ENCODE results near the gene APBA1.
"Not testable (repeated sequence)": the region's sequence is repeated elsewhere in the genome, so short reads cannot be mapped to it uniquely, and the experiment has no call there.

The APBA1 gene

DNA sequence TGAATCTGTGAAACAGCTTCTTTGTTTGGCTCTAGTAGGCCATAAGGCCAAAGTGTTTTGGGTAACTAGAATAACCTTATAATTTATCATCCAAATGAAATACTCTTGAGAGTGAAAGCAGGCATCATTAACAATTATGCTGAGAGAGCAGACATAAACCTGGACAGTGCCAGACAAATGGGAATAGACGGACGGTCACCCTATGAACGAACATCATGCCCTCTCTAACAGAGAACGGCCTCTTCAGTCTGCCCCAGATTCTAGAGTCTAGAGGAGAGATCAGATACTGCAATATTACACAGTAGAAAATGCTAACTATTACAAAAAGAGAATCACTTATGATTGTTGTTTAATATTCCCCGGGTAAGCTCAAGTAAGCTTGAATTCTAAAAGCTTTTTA, 68.5 kb downstream of the APBA1 start:
- DNase-seq = no peak

DNA sequence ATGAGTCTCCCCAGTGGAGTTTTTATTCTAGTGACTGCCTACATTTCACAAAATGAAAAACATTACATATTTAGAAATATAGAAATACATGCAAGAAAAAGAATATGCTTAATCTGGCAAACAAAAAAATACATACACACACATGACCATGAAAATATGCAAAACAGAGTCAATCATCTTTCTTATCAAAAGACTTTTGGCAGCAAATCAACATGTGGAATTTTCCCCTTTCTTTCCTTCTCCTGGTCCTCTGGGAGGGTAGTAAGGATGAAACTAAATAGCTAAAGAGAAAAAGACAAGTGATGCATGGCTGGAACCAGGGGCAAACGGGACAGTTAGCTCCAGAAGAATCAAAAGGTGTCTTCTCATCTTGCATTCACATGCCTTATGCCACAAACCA, 69.4 kb downstream of the APBA1 start:
- no peak for DNase-seq

DNA sequence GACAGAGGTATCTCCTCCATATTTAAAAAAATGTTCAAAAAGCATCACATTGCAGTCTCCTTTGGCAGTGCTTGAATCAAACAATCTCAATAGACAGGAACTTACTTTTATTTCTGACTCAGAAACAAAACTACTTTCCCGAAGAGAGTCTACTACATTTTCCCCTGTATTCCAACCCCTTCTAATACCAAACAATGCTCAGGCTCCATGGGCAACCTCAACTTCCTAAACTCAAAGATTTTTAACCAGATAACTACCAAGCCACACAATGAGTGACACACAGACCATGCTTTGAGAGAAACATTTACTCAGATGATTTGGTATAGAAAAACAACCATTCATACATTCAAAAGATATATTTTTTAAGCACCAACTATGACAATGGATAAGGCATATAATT, 70.5 kb downstream of the APBA1 start:
- DNase-seq = no peak

DNA sequence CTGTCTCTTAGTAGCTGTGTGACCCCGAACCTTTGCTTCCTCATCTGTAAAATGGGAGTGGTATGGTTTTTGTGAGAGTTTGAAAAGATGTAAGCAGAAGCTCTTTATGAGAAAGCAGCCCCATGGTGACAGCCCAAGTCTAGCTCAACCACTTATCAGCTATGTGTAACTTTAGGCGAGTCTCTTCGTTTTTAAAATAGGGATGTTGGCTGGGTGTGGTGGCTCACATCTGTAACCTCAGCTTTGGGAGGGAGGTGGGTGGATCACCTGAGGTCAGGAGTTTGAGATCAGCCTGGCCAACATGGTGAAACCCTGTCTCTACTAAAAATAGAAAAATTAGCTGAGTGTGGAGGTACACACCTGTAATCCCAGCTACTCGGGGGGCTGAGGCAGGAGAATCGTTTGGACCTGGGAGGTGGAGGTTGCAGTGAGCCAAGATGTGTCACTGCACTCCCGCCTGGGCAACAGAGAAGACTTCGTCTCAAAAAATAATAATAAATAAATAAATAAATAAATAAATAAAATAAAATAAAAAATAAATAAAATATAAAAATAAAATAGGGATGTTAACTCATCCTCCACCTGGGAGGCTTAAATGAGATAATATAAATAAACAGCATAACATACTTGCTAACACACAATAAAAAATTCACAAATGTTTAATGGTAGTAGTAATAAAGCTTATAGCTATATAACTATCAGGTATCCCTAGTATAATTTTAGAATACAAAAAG, 71.7 kb downstream of the APBA1 start:
- DNase-seq = no peak

DNA sequence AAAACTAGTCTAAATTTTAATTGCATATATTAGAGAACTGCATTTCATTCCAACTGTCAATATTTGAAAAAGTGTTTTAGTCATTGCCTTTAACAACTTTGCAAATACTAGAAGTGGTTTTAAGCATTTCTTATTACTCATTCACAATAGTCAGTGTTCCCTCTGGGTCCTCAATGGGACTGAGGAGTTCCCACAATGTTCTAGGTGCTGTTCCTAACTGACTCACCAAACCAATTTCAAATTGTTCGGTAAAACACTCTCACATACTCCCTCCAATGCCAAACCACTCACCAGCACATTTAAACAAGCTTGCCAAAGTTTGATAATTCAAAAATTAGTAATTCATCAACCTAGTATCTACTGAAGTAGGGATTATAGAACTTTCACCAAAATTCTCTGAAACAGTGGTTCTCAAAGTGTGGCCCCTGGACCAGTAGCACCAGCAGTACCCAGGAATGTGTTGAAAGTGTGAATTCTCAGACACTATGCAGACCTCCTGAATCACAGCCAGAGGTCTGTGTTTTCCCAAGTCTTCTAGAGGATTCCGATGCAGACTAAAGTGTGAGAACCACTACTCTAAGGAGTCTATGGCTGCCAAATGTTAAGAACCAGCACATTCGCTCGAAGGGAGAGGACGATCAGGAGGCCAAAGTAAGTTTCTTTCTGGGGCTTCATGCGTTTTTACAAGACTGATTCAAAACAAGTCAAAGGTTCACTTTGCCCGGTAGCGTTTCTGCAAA, 72.8 kb downstream of the APBA1 start:
- no peak for DNase-seq

DNA sequence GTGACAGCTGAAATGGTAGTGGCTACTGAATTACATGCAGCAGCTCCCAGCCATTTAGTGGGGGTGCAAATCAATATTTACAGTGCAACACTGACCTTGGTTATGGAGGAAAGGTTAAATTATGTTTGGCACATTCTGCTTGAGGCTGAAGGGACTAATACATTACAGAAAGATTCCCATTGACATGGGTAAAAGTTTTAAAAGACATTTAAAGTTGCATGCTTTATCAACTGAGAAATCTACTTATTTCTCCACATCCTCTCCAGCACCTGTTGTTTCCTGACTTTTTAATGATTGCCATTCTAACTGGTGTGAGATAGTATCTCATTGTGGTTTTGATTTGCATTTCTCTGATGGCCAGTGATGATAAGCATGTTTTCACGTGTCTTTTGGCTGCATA, 75.3 kb downstream of the APBA1 start:
- DNase-seq = not testable (repeated sequence)

DNA sequence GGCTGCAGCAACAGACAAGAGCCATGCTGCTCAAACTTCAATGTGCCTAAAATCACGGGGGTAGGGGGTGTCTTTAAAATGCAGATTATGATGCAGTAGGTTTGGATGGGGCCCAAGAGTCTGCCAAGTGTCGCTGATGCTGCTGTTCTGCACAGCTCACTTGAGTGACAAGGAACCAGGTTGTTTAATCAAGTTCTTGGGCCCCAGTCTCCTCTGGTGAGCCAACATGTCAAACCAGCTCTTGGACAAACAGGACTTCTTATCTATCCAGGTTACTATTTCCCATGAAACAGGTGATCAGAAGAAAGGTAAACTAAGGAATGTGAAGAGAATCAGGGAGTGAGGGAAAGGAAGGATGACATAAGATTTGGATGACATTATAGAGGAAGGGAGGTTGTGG, 78.0 kb downstream of the APBA1 start:
- DNase-seq = no peak

DNA sequence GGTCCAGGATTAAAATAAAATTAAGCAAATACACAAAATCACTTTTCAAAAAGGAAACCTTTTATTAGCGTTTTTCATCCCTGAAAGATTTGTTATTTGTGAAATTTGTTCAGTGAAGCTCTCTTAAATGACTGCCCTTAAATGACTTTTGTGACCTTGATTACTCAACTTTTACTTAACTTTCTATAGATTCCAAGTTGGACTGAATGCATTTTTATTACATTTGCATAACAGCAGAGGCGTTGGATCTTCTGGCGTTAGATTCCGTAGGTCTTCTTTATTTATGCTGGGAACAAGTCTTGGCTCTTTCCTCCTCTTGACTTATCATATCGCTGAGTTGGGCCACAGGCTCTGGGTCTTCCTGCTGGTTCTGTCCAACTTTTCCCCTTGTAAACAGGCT, 78.4 kb downstream of the APBA1 start:
- no peak for DNase-seq

DNA sequence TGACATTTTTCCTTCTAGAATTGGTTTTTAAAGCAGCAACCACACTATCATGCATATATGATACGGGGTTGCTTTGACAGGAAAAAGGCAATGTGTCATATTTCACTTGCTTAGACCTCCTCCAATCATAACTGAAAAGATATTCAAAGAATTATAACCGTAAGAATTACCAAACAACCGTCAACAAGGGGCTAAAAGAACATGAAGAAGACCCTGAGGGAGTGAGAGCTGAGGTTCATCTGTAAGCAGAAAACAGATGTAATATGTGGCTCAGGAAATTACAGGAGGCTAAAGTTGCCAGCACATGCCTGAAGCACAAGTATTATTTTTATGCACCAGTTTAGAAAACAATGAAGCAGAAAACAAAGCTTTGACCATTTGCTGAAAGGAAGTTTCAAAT, 78.9 kb downstream of the APBA1 start:
- no peak for DNase-seq

DNA sequence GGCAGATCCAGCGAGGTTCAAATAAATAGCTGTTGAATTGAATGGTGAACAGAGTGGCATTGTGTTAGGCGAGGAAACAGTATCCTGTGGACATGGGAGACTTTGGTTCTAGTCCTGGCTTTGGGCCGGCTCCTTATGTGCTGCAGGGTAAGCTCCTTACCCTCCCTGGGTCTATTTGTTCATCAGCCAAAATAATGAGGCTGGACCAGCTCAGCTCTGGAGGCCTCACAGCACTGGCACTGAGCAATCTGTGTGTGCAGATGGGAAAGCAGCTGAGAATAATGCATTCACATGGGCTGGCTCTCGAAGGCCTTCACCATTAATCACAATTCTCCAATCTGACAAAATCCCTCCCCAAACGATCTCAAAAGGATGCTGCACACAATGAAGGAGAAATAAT, 81.9 kb downstream of the APBA1 start:
- no peak for DNase-seq

DNA sequence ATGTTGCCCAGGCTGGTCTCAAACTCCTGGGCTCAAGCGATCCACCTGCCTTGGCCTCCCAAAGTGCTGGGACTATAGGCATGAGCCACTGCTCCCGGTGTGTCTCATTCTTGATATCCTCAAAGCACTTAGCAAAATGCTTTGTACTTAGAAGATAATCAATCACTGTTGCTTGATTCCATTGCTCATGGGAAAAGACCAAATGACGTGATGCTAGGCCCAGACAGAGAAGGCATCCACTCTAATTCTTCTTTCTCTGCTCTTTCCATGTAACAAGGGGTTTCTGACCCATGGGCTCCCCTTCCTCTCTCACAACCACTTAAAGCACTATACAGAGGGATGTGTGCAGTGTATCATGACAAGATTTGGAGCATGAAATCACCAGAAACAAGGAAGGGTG, 83.0 kb downstream of the APBA1 start:
- DNase-seq = no peak

DNA sequence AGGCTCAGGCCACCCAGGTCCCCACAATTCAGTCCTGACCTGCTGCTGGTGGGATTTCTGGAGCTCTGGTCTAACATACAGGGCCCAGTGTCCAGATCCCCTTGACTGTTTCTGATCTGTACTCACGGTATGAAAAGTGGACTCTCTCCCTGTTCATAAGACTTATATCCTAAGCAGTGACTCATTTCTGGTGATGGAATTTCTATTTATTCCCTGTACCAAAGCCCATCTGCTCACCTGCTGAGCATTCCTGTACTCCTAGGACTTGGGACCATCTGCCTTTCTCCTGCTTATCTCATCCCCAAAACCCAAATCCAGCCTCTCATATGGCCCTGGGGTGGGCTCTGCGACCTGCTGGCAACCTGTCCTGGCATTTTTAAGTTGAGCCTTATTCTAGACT, 86.6 kb downstream of the APBA1 start:
- DNase-seq = no peak

DNA sequence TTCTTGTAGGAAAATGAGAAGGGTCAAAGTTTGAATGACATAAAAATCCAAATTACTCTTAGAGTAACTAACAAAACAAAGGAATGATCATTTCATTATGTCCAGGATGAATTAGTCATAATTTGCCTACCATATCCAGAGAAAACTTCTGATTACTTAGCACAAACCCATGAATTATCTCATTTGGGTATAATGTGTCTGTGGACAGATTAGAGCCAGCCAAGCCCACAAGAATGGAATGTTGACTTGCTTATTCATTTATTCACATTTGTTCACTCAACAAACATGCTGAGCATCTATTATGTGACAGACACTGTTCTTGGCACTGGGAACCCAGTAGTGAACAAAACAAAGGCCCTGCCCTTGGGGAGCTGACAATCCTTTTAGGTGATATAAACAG, 87.4 kb downstream of the APBA1 start:
- no peak for DNase-seq

DNA sequence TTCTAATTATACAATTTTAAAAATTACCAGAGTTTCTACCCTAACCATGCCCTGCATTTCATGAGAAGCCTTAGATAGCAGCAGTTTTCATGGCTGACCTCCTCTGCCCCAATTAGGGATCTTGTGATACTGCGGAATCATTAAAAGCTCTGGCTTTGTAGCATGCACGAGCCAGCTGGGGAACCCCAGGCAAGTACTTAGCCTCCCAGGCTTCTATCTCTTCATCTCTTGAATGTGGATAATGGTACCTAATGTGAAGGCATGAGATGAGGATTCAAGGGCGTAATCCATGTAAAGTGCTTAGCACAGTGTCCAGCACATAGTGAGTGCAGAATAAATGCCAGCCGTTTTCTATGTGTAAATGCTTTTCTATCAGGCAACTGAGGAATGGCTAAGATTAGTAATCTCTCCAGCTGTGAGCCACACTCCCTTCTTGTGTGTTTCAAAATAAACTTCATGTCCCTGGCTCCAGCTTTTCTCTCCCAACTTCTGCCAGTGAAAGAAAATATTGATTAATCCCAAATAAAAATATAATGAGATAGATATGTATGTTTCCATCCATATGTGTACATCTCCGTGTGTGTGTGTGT, 88.4 kb downstream of the APBA1 start:
- DNase-seq = no peak

DNA sequence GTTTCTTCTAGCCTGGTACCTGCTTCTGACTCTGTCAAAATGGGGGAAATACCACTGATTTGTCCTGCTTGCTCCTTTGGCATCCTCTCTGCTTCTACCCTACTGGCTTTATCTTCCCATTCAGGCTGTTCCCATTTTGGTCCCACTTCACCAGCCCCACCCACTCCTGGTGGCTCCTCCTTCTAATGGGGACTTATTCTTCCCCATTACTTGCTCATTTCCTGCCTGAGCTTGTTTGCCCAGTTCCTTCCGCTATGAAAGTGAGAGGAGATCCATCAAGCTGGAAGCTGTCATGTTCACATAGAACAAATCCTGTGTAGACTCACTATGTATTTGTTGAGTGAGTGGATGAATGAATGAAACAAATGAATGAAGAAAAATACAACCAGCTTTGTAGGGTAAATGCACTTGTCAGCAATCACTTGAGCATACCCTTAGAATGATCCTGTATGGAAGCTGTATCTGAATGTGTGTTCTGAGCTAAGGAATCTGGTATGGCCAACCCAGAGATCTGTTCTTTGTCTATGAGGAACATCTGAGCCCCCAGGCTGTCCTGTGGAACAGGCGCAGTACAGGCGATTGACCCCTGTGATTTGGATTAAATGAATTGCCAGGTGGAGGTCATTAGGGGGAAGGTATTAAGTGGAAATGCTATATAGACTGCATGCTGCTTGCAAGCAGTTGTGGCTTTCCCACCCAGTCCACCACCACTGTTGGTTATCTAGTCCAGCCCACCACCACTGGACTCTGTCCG, 89.5 kb downstream of the APBA1 start:
- DNase-seq = peak; percentile 66

DNA sequence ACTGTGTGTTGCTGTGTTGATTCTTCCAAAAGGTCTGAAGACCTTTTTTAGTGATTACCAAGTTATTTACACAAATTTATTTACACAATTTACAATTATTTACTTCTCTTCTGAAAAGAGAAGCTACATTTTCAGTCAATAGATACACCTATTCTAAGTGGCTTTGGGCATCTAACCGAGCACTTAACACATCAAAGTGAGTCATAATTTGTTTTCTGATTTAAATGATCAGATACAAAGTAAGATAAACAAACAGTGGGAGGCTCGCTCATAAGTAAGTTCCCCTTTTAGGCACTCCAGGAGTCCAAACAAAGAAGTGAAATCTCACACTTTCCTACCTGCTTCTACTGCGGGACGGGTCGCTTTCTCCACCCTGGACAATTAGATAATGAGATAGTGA, 90.2 kb downstream of the APBA1 start:
- DNase-seq = no peak

DNA sequence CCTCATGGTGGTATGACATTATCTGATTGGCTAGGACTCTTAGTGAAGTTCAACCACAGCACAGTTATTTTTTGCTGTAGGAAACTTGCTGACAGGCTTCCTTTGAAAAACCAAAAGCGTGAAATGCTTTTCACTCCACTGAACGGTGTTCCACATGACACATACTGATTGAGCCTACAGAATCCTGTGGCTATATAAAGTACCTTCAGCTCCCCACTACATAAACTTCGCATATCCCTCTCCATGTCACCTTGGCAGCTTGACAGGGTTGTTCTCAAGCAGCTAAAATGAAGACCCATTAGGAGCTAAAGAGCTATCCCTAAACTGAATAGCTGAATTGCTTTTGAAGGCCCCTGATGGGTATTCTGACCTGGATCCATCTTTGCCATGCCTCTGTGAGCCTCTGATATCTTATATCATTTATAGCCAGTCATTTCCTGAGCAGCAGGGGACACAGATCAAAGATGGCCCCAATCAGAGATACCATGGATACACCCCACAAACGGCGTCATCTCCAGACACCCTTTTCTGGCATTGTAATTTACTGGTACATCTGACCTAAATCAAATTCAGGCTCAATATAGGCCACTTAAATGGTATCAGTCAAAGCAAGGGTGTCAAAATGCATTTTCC, 91.5 kb downstream of the APBA1 start:
- DNase-seq = no peak

DNA sequence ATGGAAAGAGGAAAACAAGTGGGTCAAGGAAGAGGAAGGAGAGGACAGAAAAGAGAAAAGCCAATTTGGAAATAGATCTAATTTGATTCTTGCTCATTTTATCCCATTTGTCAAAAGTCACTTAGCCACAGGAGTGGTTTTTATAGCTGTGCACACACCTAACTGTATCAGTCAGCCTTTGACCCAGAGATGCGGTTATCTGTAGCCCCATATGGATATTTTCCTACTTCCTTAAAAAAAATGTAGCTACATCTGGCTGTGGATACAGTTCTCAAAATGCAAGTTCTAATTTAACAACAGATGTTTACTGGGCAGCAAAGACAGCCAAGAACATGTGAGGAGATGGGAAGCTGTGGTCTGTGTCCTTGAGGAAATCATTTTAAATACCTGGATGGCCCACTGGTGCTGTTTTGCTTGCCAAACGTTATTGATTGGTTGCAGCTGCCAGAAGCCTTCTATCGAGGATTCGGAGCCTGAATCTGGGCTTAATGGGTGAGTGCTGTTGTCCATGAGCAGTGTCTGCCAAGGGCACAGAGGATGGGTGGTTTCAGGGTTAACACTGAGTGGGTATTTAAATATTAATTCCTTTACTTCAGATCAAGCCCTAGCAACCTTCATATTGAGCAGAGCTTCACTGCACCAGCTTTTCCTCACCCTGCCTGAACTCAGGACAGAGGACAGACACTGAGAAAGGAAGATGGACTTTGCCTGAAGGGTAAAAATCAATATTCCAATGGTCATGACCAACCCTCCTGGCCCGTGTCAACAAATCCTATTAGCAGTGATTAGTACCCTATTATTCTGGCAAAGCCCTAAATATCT, 92.2 kb downstream of the APBA1 start:
- DNase-seq = no peak

DNA sequence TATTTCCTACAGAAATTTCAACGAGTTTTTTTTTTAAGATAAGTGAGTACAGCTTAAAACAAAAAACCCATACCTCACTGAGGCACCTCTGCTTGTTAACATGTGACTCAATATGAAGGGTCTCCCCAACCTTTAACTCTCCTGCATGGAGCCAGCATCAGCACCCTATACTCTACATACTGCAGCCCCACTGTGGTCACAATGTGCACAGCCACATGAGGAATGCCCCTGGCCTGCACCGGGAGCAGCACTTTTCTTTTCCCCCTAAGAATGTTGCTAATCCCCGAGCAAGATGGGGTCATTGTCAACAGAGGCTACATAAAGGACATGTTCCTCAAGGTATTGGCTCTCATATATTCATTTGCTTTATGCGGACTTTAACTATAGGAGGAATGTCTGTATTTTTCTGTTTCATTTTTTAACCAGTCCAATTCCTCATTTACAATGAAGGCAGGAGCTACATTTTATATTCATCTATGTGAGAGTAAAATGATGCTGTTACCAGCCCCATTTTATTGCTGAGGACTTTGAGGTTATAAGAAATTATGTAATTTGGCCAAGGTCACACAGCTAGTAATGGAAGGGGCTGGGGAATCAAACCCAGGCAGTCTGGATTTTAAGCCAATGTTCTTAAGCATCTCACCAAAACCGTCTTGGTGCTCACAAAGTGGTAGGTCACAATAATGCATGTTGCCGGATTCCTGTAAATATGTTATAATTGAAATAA, 93.0 kb downstream of the APBA1 start:
- no peak for DNase-seq

DNA sequence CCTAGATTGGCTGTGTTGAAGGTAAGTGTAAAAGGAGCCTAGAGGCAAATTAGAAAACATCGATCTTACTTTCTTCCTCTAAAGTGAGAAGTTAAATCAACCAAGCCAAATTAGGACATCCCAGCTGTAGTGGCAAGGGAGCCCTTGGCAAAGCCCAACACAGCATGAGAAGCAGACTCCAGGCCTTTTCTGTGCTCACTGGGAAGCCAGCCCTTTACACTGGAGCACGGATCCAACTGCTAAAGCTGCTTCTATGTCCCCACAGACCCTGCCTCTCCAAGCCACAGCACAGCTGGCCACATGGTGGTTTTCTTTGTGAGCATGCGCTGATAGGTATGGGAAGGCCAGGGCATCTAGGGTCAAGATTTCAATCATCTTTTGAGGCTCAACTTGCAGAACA, 94.1 kb downstream of the APBA1 start:
- DNase-seq = no peak

DNA sequence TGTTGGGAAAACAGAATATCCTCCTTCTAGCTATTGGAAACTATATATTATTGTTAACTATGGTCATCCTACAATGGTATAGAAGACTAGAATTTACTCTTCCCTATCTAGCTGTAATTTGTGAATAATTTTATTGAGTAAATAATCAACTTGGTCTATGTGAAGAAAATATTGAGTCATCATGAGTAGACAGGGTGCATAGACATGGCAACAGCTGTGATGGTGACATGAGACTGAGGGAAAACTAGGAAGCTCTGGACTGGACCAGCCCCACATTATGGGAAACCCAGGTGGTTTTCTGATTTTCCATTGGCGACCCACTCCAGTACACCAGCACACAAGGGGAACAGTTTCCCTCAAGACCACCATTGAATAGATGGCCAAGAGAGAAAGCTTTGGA, 95.0 kb downstream of the APBA1 start:
- no peak for DNase-seq

DNA sequence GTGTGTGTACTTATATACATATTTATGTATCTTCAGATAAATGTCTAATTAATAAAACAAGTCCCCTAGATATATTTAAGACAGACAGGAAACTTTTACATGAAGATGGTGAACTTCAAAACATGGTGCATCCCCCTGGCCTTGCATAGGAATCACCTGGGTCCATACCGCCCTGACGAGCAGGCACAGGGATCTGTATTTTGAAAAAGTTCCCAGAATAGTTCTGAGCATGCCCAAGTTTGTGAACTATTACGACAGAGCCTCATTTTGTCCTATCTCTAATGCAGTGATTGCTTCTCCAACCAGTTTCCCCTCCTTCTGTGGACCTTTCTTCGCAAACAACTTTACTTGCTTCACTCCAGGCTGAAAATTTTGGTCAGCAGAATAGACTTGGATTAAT, 98.1 kb downstream of the APBA1 start:
- no peak for DNase-seq

Data from inflammatory macrophage treated with lipopolysaccharide for 4 hours (primary cell).